Gastroesophageal sphincter (tissue), 4 donors: Measurements from ENCODE around the gene SRI. TPM values are rescaled to one million over a fixed set of nuclear protein-coding genes. Genes with fewer than 3 reads are reported as not detected.

Experiments
- ATAC-seq: fragments of 150-250 bp; one replicate; pipeline ENCODE4 v1.9.1; 2016; ENCODE audit warnings: mild to moderate bottlenecking, moderate library complexity
- H3K27ac ChIP-seq, 4 donors: fragments of 200-600 bp; sonication (generic) in 3 of 4; 1 replicate in 3 of 4; 2 replicates in 1 of 4; pipeline ENCODE4 v1.5.1; 2016 to 2019
- H3K27me3 ChIP-seq: fragments of 200-600 bp; sonication (generic); one replicate; pipeline ENCODE4 v1.5.1; 2019
- H3K36me3 ChIP-seq, 2 donors: fragments of 200-600 bp; sonication (generic); one replicate each; pipeline ENCODE4 v1.5.1; 2019; ENCODE audit warnings: control low read depth in 1 of 2
- H3K4me1 ChIP-seq, 3 donors: fragments of 200-600 bp; sonication (generic); 1 replicate in 2 of 3; 2 replicates in 1 of 3; pipeline ENCODE4 v1.5.1; 2016 to 2019; ENCODE audit warnings: control low read depth in 2 of 3
- H3K4me3 ChIP-seq, 2 donors: fragments of 200-600 bp; sonication (generic); one replicate each; pipeline ENCODE4 v1.5.1; 2019; ENCODE audit warnings: mild to moderate bottlenecking in 1 of 2, moderate library complexity in 1 of 2
- H3K9me3 ChIP-seq, 3 donors: fragments of 200-600 bp; sonication (generic); one replicate each; pipeline ENCODE4 v1.5.1; 2017 to 2019; ENCODE audit warnings: control low read depth in 2 of 3
- EP300 ChIP-seq: sonication (generic); formaldehyde crosslinking; IDR thresholded peaks from one replicate; pipeline ENCODE4 v1.6.1; 2017; ENCODE audit warnings: antibody characterized with exemption, mild to moderate bottlenecking
- POLR2A ChIP-seq, 2 donors: fragments of 450-650 bp; IDR thresholded peaks; one replicate each; pipeline ENCODE4 v1.6.1; 2017; ENCODE audit warnings: antibody characterized with exemption in 2 of 2, mild to moderate bottlenecking in 2 of 2, moderate library complexity in 1 of 2
- POLR2AphosphoS5 ChIP-seq: sonication (generic); formaldehyde crosslinking; IDR thresholded peaks from one replicate; pipeline ENCODE4 v1.6.1; 2017; ENCODE audit warnings: antibody characterized with exemption
- WGBS, 2 donors: methylation state at CpG; one replicate each; pipeline ENCODE4 v1.1.5; 2018; ENCODE audit warnings: low coverage in 1 of 2; 5-methylcytosine and 5-hydroxymethylcytosine counted together
- total RNA-seq, 4 donors: library from RNA; depleted of rRNA; stranded (reverse); fragments of >200 nt; gene quantifications; one replicate each; pipeline ENCODE4 v1.1.0, GENCODE V29; 2016
- TF ChIP-seq, protein P1 (sequence below), 4 experiments: fragments of 200-600 bp in 2 of 4; fragments of 450-650 bp in 2 of 4; sonication (generic) in 1 of 4; IDR thresholded peaks; one replicate each; pipeline ENCODE4 v1.5.1; 2017 to 2019; ENCODE audit warnings: antibody characterized with exemption in 4 of 4, mild to moderate bottlenecking in 2 of 4, moderate library complexity in 2 of 4

The SRI gene
- total RNA-seq, 4 donors from 2014 or later, result 35.2 to 72.5 (median 63.2) TPM

DNA sequence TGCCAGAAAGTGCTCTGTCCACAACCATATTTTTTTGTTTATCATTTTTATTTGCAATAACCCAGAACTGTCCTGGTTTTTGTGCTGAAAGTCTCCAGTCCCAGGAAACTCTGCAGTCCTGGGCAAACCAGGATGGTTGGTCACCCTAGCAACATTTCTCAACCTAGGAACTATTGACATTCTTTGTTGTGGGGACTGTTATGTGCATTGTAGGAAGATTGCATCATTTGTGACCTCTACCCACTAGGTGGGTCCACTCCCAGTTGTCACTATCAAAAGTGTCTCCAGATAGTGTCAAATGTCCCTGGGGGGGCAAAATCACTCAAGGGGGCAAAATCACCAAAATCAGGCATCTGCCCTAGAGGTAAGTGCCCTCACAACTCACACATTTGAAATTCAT, 14.0 kb upstream of the SRI start:
- no peaks in the 10 kb centered on the region for H3K4me1 ChIP-seq
- ATAC-seq, result no peak
- H3K4me3 ChIP-seq, result no peak overlapping the region
- no peak overlapping the region for H3K27ac ChIP-seq
- no peaks in the 10 kb centered on the region for H3K36me3 ChIP-seq
- H3K9me3 ChIP-seq, result peaks cover 0 to 7% (median 0%) of the 10 kb centered on the region in 3 donors
- TF ChIP-seq EP300 (no peak), POLR2AphosphoS5 (no peak), POLR2A (IDR thresholded peaks at IDR 0.05) (no peak)
- TF ChIP-seq, protein P1, sequence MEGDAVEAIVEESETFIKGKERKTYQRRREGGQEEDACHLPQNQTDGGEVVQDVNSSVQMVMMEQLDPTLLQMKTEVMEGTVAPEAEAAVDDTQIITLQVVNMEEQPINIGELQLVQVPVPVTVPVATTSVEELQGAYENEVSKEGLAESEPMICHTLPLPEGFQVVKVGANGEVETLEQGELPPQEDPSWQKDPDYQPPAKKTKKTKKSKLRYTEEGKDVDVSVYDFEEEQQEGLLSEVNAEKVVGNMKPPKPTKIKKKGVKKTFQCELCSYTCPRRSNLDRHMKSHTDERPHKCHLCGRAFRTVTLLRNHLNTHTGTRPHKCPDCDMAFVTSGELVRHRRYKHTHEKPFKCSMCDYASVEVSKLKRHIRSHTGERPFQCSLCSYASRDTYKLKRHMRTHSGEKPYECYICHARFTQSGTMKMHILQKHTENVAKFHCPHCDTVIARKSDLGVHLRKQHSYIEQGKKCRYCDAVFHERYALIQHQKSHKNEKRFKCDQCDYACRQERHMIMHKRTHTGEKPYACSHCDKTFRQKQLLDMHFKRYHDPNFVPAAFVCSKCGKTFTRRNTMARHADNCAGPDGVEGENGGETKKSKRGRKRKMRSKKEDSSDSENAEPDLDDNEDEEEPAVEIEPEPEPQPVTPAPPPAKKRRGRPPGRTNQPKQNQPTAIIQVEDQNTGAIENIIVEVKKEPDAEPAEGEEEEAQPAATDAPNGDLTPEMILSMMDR (IDR thresholded peaks at IDR 0.05), result no peak
- peaks cover 6% of the 10 kb centered on the region for H3K27me3 ChIP-seq

DNA sequence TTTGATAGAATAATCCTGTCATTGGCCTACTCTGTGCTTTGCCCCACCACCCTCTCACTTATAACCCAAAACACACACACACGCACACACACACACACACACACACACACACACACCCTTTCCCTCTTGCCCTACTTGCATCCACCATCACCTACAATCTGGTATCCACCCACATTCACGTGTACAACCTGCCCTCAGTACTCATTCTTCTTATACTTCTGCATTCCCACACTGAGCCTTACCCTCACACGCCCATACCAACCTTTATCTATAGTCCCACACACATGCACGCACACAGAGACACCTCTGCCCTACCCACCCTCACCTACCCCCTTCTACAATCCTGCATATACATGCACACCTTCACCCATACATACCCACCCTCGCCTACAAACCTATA, 10.8 kb upstream of the SRI start:
- 77 to 83% methylated on average over 5 of the region's 5 CpGs for WGBS, 2 donors
- no peaks in the 10 kb centered on the region for H3K36me3 ChIP-seq
- no peak overlapping the region for H3K4me3 ChIP-seq
- no peak for ATAC-seq
- H3K27me3 ChIP-seq, result peaks cover 6% of the 10 kb centered on the region
- no peak for TF ChIP-seq POLR2A (IDR thresholded peaks at IDR 0.05)
- TF ChIP-seq, protein P1 (IDR thresholded peaks at IDR 0.05), result no peak
- no peak for TF ChIP-seq EP300
- no peak for TF ChIP-seq POLR2AphosphoS5
- no peak overlapping the region for H3K27ac ChIP-seq
- H3K9me3 ChIP-seq, result peaks cover 0 to 11% (median 0%) of the 10 kb centered on the region in 3 donors
- H3K4me1 ChIP-seq, result no peaks in the 10 kb centered on the region

DNA sequence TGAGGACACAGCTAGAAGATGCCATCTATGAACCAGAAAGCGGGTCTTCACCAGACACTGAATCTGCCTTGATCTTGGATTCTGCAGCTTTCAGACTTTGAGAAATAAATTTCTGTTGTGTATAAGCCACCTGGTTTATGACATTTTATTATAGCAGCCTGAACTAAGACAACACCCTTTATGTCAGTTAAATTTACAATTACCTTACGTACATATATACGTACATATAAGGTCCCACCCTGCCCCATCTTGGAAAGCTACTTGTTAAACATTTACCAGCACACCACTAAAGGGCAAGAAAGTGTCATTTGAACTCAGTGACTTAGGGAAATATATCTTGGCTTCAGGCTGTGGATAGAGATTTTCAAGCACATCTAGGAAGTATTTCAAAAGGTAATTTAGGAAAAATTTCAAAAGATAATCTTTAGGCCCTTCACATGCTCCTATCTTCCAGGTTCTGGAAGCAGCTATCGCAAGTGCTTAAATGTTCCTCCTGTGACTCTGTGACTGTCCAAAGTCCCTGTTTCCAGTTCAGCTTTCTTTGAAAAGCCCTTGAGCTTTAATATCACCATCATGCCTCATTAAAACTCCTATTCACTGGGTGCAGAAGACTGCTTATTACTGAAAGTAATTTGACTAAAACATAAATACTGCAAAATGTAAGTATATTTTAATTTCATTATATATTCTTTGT, 9.6 kb upstream of the SRI start:
- H3K4me1 ChIP-seq, result no peaks in the 10 kb centered on the region
- H3K9me3 ChIP-seq, result peaks cover 0 to 11% (median 0%) of the 10 kb centered on the region in 3 donors
- H3K27me3 ChIP-seq, result peaks cover 6% of the 10 kb centered on the region
- ATAC-seq, result no peak
- TF ChIP-seq POLR2A (IDR thresholded peaks at IDR 0.05) (no peak), EP300 (no peak), POLR2AphosphoS5 (no peak)
- TF ChIP-seq, protein P1 (IDR thresholded peaks at IDR 0.05), result no peak
- H3K27ac ChIP-seq, result no peak overlapping the region
- WGBS, 2 donors, result 92% methylated on average over 4 of the region's 4 CpGs
- no peak overlapping the region for H3K4me3 ChIP-seq
- no peaks in the 10 kb centered on the region for H3K36me3 ChIP-seq

GRCh38 chr7:88226886-88227516, 7.2 kb upstream of the SRI start:
- H3K27me3 ChIP-seq, result no peaks in the 10 kb centered on the region
- H3K36me3 ChIP-seq, result no peaks in the 10 kb centered on the region
- H3K4me1 ChIP-seq, result no peaks in the 10 kb centered on the region
- no peak overlapping the region for H3K27ac ChIP-seq
- WGBS, 2 donors, result 88% methylated on average over 4 of the region's 6 CpGs; no CpG with 5 or more reads in 1 of the 2 donors
- no peak overlapping the region for H3K4me3 ChIP-seq
- TF ChIP-seq EP300, result no peak
- peaks cover 0 to 11% (median 0%) of the 10 kb centered on the region in 3 donors for H3K9me3 ChIP-seq
- ATAC-seq, result no peak

GRCh38 chr7:88226201-88226600, 6.4 kb upstream of the SRI start:
- Histone ChIP-seq H3K4me3 (no peak overlapping the region), H3K4me1 (peaks cover 0 to under 1% (median 0%) of the 10 kb centered on the region in 3 donors), H3K27ac (no peak overlapping the region), H3K36me3 (no peaks in the 10 kb centered on the region), H3K9me3 (peaks cover 0 to 11% (median 0%) of the 10 kb centered on the region in 3 donors), H3K27me3 (no peaks in the 10 kb centered on the region)
- no peak for TF ChIP-seq POLR2A (IDR thresholded peaks at IDR 0.05)
- TF ChIP-seq POLR2AphosphoS5, result no peak
- TF ChIP-seq EP300, result no peak
- TF ChIP-seq, protein P1 (IDR thresholded peaks at IDR 0.05), result no peak
- WGBS, 2 donors, result 77% methylated on average over 4 of the region's 4 CpGs; no CpG with 5 or more reads in 1 of the 2 donors
- ATAC-seq, result no peak
